ENCODE measurements around the gene HDDC3. TPM values are rescaled to one million over a fixed set of nuclear protein-coding genes. Genes with fewer than 3 reads are reported as not detected.

HDDC3 gene
- total and polyA plus RNA-seq, 7 experiments from 2014 or later, result 13.3 to 50.9 (median 31.3) TPM

GRCh38 chr15:90949979-90950675, 17.8 kb upstream of the HDDC3 start:
- ATAC-seq (no peak), DNase-seq (no peak)
- POLR2A ChIA-PET, result no interaction called here

GRCh38 chr15:90948506-90948905, 16.2 kb upstream of the HDDC3 start:
- no peak for ATAC-seq
- Mint-ChIP-seq H3K9me3 (no peaks in the 10 kb centered on the region), H3K36me3 (peaks cover 0 to 46% (median 5%) of the 10 kb centered on the region in 5 donors), H3K27me3 (no peaks in the 10 kb centered on the region), H3K4me3 (no peak overlapping the region), H3K4me1 (peaks cover 0 to 2% (median 0%) of the 10 kb centered on the region in 7 donors), H3K27ac (no peak overlapping the region)
- no peak for DNase-seq
- Histone ChIP-seq H3K4me3 (ENCODE audit: low read length) (no peak overlapping the region), H3K36me3 (ENCODE audit: control insufficient read depth in 2 of 3, insufficient read depth in 3 of 3, low read length in 3 of 3) (peaks cover 2 to 90% (median 7%) of the 10 kb centered on the region in 3 experiments), H3K27me3 (ENCODE audit: control insufficient read depth in 2 of 2, insufficient read depth in 2 of 2, low read length in 2 of 2) (no peaks in the 10 kb centered on the region), H3K4me1 (ENCODE audit: control insufficient read depth in 2 of 2, insufficient read depth in 2 of 2, low read length in 2 of 2) (no peaks in the 10 kb centered on the region), H3K9me3 (ENCODE audit: control insufficient read depth in 2 of 3, low read length in 3 of 3) (no peaks in the 10 kb centered on the region), H3K27ac (ENCODE audit: low read depth, low read length) (no peak overlapping the region)
- ChIA-PET POLR2A (interaction anchor here (0.6 to 1.0 kb wide), 3 partner anchors 13 to 232 kb away, joined by 3 to 5 read pairs (median 4); partner anchors contain the start of gene UNC45A), CTCF (no interaction called here)
- intact Hi-C loops (cut with micrococcal nuclease), result no loop called here

More at GRCh38 chr15:90949979-90950675, 17.8 kb upstream of the HDDC3 start:
- Histone ChIP-seq H3K4me1 (ENCODE audit: control insufficient read depth in 2 of 2, insufficient read depth in 2 of 2, low read length in 2 of 2) (peaks cover under 1 to 1% of the 10 kb centered on the region in 2 donors), H3K27ac (ENCODE audit: low read depth, low read length) (no peak overlapping the region), H3K9me3 (ENCODE audit: control insufficient read depth in 2 of 3, low read length in 3 of 3) (no peaks in the 10 kb centered on the region), H3K27me3 (ENCODE audit: control insufficient read depth in 2 of 2, insufficient read depth in 2 of 2, low read length in 2 of 2) (no peaks in the 10 kb centered on the region), H3K36me3 (ENCODE audit: control insufficient read depth in 2 of 3, insufficient read depth in 3 of 3, low read length in 3 of 3) (peaks cover 0 to 81% (median 4%) of the 10 kb centered on the region in 3 experiments), H3K4me3 (ENCODE audit: low read length) (no peak overlapping the region)
- H3K27me3 Mint-ChIP-seq, result no peaks in the 10 kb centered on the region
- H3K27ac Mint-ChIP-seq, result no peak overlapping the region
- intact Hi-C loops (cut with micrococcal nuclease), result loop anchor here in 1 of 2 donors (10.0 kb wide), 1 partner anchor 905 kb away; the partner anchor contains the start of gene SLCO3A1
- H3K9me3 Mint-ChIP-seq, result no peaks in the 10 kb centered on the region
- H3K36me3 Mint-ChIP-seq, result peaks cover 0 to 37% (median 4%) of the 10 kb centered on the region in 5 donors
- no peak overlapping the region for H3K4me3 Mint-ChIP-seq
- CTCF ChIA-PET, result no interaction called here
- H3K4me1 Mint-ChIP-seq, result peaks cover 0 to 10% (median 3%) of the 10 kb centered on the region in 7 donors

GRCh38 chr15:90947577-90948357, 15.4 kb upstream of the HDDC3 start:
- Histone ChIP-seq H3K9me3 (ENCODE audit: control insufficient read depth in 2 of 3, low read length in 3 of 3) (no peaks in the 10 kb centered on the region), H3K27ac (ENCODE audit: low read depth, low read length) (no peak overlapping the region), H3K4me3 (ENCODE audit: low read length) (no peak overlapping the region), H3K4me1 (ENCODE audit: control insufficient read depth in 2 of 2, insufficient read depth in 2 of 2, low read length in 2 of 2) (no peaks in the 10 kb centered on the region), H3K27me3 (ENCODE audit: control insufficient read depth in 2 of 2, insufficient read depth in 2 of 2, low read length in 2 of 2) (no peaks in the 10 kb centered on the region), H3K36me3 (ENCODE audit: control insufficient read depth in 2 of 3, insufficient read depth in 3 of 3, low read length in 3 of 3) (peaks cover 8 to 90% (median 9%) of the 10 kb centered on the region in 3 experiments)
- ATAC-seq (no peak), DNase-seq (no peak)
- no peak overlapping the region for H3K27ac Mint-ChIP-seq
- ChIA-PET POLR2A (interaction anchor here (0.6 to 1.4 kb wide), 4 partner anchors 12 to 82 kb away, joined by 3 to 5 read pairs (median 4); partner anchors contain the start of genes HDDC3 and UNC45A), CTCF (interaction anchor here (2.1 kb wide), 1 partner anchor 13 kb away, joined by 7 read pairs; the partner anchor contains the start of gene UNC45A)
- peaks cover 0 to 44% (median 5%) of the 10 kb centered on the region in 5 donors for H3K36me3 Mint-ChIP-seq
- H3K27me3 Mint-ChIP-seq, result no peaks in the 10 kb centered on the region
- H3K9me3 Mint-ChIP-seq, result no peaks in the 10 kb centered on the region
- no peak overlapping the region for H3K4me3 Mint-ChIP-seq
- intact Hi-C loops (cut with micrococcal nuclease), result no loop called here
- peaks cover 0 to 2% (median 0%) of the 10 kb centered on the region in 7 donors for H3K4me1 Mint-ChIP-seq

- H3K4me3 Mint-ChIP-seq, result no peak overlapping the region
- DNase-seq, result no peak
- no peaks in the 10 kb centered on the region for H3K9me3 Mint-ChIP-seq
- peaks cover 0 to 46% (median 5%) of the 10 kb centered on the region in 5 donors for H3K36me3 Mint-ChIP-seq
- H3K27me3 Mint-ChIP-seq, result no peaks in the 10 kb centered on the region
- Histone ChIP-seq H3K36me3 (ENCODE audit: control insufficient read depth in 2 of 3, insufficient read depth in 3 of 3, low read length in 3 of 3) (peaks cover 13 to 94% (median 16%) of the 10 kb centered on the region in 3 experiments), H3K27ac (ENCODE audit: low read depth, low read length) (no peak overlapping the region), H3K27me3 (ENCODE audit: control insufficient read depth in 2 of 2, insufficient read depth in 2 of 2, low read length in 2 of 2) (no peaks in the 10 kb centered on the region), H3K4me1 (ENCODE audit: control insufficient read depth in 2 of 2, insufficient read depth in 2 of 2, low read length in 2 of 2) (no peaks in the 10 kb centered on the region), H3K9me3 (ENCODE audit: control insufficient read depth in 2 of 3, low read length in 3 of 3) (no peaks in the 10 kb centered on the region), H3K4me3 (ENCODE audit: low read length) (no peak overlapping the region)
- ATAC-seq, result no peak
- H3K27ac Mint-ChIP-seq, result no peak overlapping the region
- ChIA-PET CTCF (interaction anchor here (2.1 kb wide), 1 partner anchor 12 kb away, joined by 7 read pairs; the partner anchor contains the start of gene UNC45A), POLR2A (interaction anchor here (1.0 to 1.4 kb wide), 3 partner anchors 8 to 14 kb away, joined by 3 to 4 read pairs (median 4); partner anchors contain the start of genes HDDC3, RCCD1 and UNC45A)
- H3K4me1 Mint-ChIP-seq, result peaks cover 0 to 2% (median 0%) of the 10 kb centered on the region in 7 donors
- intact Hi-C loops (cut with micrococcal nuclease), result no loop called here
These were observed 14.7 kb upstream of the HDDC3 start for GRCh38 chr15:90946941-90947576.

GRCh38 chr15:90946538-90946937, 14.2 kb upstream of the HDDC3 start:
- H3K4me1 ChIP-seq (ENCODE audit: control insufficient read depth in 2 of 2, insufficient read depth in 2 of 2, low read length in 2 of 2), result no peaks in the 10 kb centered on the region
- ATAC-seq (no peak), DNase-seq (no peak)
- H3K27ac Mint-ChIP-seq, result no peak overlapping the region
- H3K36me3 Mint-ChIP-seq, result peaks cover 0 to 42% (median 5%) of the 10 kb centered on the region in 5 donors
- H3K4me3 Mint-ChIP-seq, result no peak overlapping the region
- POLR2A ChIA-PET, result interaction anchor here (1.0 to 1.4 kb wide), 3 partner anchors 8 to 14 kb away, joined by 3 to 4 read pairs (median 4); partner anchors contain the start of genes HDDC3, RCCD1 and UNC45A
- no peaks in the 10 kb centered on the region for H3K9me3 ChIP-seq (ENCODE audit: control insufficient read depth in 2 of 3, low read length in 3 of 3)
- H3K27me3 Mint-ChIP-seq, result no peaks in the 10 kb centered on the region
- H3K27me3 ChIP-seq (ENCODE audit: control insufficient read depth in 2 of 2, insufficient read depth in 2 of 2, low read length in 2 of 2), result no peaks in the 10 kb centered on the region
- intact Hi-C loops (cut with micrococcal nuclease), result no loop called here
- peaks cover 0 to 2% (median 0%) of the 10 kb centered on the region in 7 donors for H3K4me1 Mint-ChIP-seq
- no peaks in the 10 kb centered on the region for H3K9me3 Mint-ChIP-seq
- CTCF ChIA-PET, result interaction anchor here (0.7 to 2.1 kb wide), 2 partner anchors 12 to 1630 kb away, joined by 4 to 7 read pairs; partner anchors contain the start of gene UNC45A
- peaks cover 16 to 94% (median 19%) of the 10 kb centered on the region in 3 experiments for H3K36me3 ChIP-seq (ENCODE audit: control insufficient read depth in 2 of 3, insufficient read depth in 3 of 3, low read length in 3 of 3)
- no peak overlapping the region for H3K4me3 ChIP-seq (ENCODE audit: low read length)
- H3K27ac ChIP-seq (ENCODE audit: low read depth, low read length), result no peak overlapping the region

GRCh38 chr15:90945091-90945490, 12.7 kb upstream of the HDDC3 start:
- ChIA-PET CTCF (interaction anchor here (0.6 to 2.3 kb wide), 2 partner anchors 11 to 50 kb away, joined by 3 to 10 read pairs; partner anchors contain the start of gene UNC45A), POLR2A (no interaction called here)
- intact Hi-C loops (cut with micrococcal nuclease), result no loop called here
- Mint-ChIP-seq H3K36me3 (peaks cover 0 to 49% (median 11%) of the 10 kb centered on the region in 5 donors), H3K9me3 (no peaks in the 10 kb centered on the region), H3K27ac (peak overlapping the region in 2 of 9 donors; percentile 25 to 51), H3K4me3 (no peak overlapping the region), H3K4me1 (peaks cover 0 to 2% (median 0%) of the 10 kb centered on the region in 7 donors), H3K27me3 (no peaks in the 10 kb centered on the region)
- ATAC-seq, result no peak
- Histone ChIP-seq H3K27ac (ENCODE audit: low read depth, low read length) (no peak overlapping the region), H3K4me3 (ENCODE audit: low read length) (no peak overlapping the region), H3K36me3 (ENCODE audit: control insufficient read depth in 2 of 3, insufficient read depth in 3 of 3, low read length in 3 of 3) (peaks cover 18 to 94% (median 33%) of the 10 kb centered on the region in 3 experiments), H3K27me3 (ENCODE audit: control insufficient read depth in 2 of 2, insufficient read depth in 2 of 2, low read length in 2 of 2) (no peaks in the 10 kb centered on the region), H3K9me3 (ENCODE audit: control insufficient read depth in 2 of 3, low read length in 3 of 3) (no peaks in the 10 kb centered on the region), H3K4me1 (ENCODE audit: control insufficient read depth in 2 of 2, insufficient read depth in 2 of 2, low read length in 2 of 2) (no peaks in the 10 kb centered on the region)
- no peak for DNase-seq

Measured in naive thymus-derived CD4-positive, alpha-beta T cell (primary cell).